GM18907 (cell line): ENCODE results near the gene SPACA7.

Experiments used
- ATAC-seq: cut with Tn5 transposase; IDR thresholded peaks from one replicate; pipeline ENCODE4 v1.9.1; 2021; ENCODE audit warnings: mild to moderate bottlenecking, moderate library complexity; ENCODE audit not compliant: unreplicated experiment

SPACA7 gene

GRCh38 chr13:112446867-112447266, 70.7 kb downstream of the SPACA7 start:
- no peak for ATAC-seq

GRCh38 chr13:112447306-112447705, 71.2 kb downstream of the SPACA7 start:
- no peak for ATAC-seq

- no peak for ATAC-seq
These were observed 71.8 kb downstream of the SPACA7 start for GRCh38 chr13:112447761-112448603.

- ATAC-seq: no peak
These were observed 72.7 kb downstream of the SPACA7 start for GRCh38 chr13:112448621-112449544.

GRCh38 chr13:112449545-112449930, 73.4 kb downstream of the SPACA7 start:
- no peak for ATAC-seq

GRCh38 chr13:112450118-112450903, 74.2 kb downstream of the SPACA7 start:
- ATAC-seq: no peak

- no peak for ATAC-seq
These were observed 74.7 kb downstream of the SPACA7 start for GRCh38 chr13:112450904-112451240.

GRCh38 chr13:112451512-112452379, 75.6 kb downstream of the SPACA7 start:
- no peak for ATAC-seq

- ATAC-seq: no peak
These were observed 76.4 kb downstream of the SPACA7 start for GRCh38 chr13:112452380-112453206.

- no peak for ATAC-seq
These were observed 77.2 kb downstream of the SPACA7 start for GRCh38 chr13:112453207-112453829.

GRCh38 chr13:112453874-112454647, 77.9 kb downstream of the SPACA7 start:
- no peak for ATAC-seq

- no peak for ATAC-seq
These were observed 78.6 kb downstream of the SPACA7 start for GRCh38 chr13:112454648-112455334.

GRCh38 chr13:112455476-112456059, 79.4 kb downstream of the SPACA7 start:
- no peak for ATAC-seq

- no peak for ATAC-seq
These were observed 80.2 kb downstream of the SPACA7 start for GRCh38 chr13:112456138-112457056.

- ATAC-seq: no peak
These were observed 80.9 kb downstream of the SPACA7 start for GRCh38 chr13:112457081-112457480.

GRCh38 chr13:112457485-112457884, 81.3 kb downstream of the SPACA7 start:
- ATAC-seq: no peak
